RWPE2 (cell line): ENCODE results near the gene GDF11.

Source experiments
- ATAC-seq: fragments of 200-7000 bp; cut with Tn5 transposase; 3 replicates; pipeline ENCODE4 v1.9.1; 2021; ENCODE audit warnings: low read depth
- DNase-seq: peaks from one replicate; pipeline ENCODE4 v3.0.0-alpha.2; 2020; ENCODE audit warnings: low spot score
- H3K27ac ChIP-seq: fragments of 450-650 bp; 2 replicates; pipeline ENCODE4 v1.5.1; 2017; ENCODE audit warnings: mild to moderate bottlenecking; ENCODE audit not compliant: poor library complexity, severe bottlenecking
- H3K27me3 ChIP-seq: fragments of 250-450 bp; sonication (Bioruptor Pico); 2 replicates; pipeline ENCODE4 v1.5.1; 2021; ENCODE audit warnings: mild to moderate bottlenecking, moderate library complexity; ENCODE audit not compliant: insufficient read depth, poor library complexity, severe bottlenecking
- H3K36me3 ChIP-seq: fragments of 250-450 bp; sonication (Bioruptor Pico); 2 replicates; pipeline ENCODE4 v1.5.1; 2020; ENCODE audit warnings: low read depth, mild to moderate bottlenecking, moderate library complexity
- H3K4me1 ChIP-seq: fragments of 250-450 bp; sonication (Bioruptor Pico); 2 replicates; pipeline ENCODE4 v1.5.1; 2021; ENCODE audit warnings: mild to moderate bottlenecking, moderate library complexity; ENCODE audit not compliant: insufficient read depth, poor library complexity, severe bottlenecking
- H3K4me3 ChIP-seq: fragments of 250-450 bp; sonication (Bioruptor Pico); 2 replicates; pipeline ENCODE4 v1.5.1; 2021; ENCODE audit warnings: mild to moderate bottlenecking, moderate library complexity; ENCODE audit not compliant: severe bottlenecking
- H3K9me3 ChIP-seq: fragments of 250-450 bp; sonication (Bioruptor Pico); 2 replicates; pipeline ENCODE4 v1.5.1; 2021; ENCODE audit warnings: mild to moderate bottlenecking, moderate library complexity; ENCODE audit not compliant: severe bottlenecking
- TF ChIP-seq, protein P1 (sequence below): fragments of 450-650 bp; IDR thresholded peaks from one replicate; pipeline ENCODE4 v1.5.1; 2017; ENCODE audit warnings: mild to moderate bottlenecking, moderate library complexity; ENCODE audit not compliant: poor library complexity, severe bottlenecking

Gene GDF11

DNA sequence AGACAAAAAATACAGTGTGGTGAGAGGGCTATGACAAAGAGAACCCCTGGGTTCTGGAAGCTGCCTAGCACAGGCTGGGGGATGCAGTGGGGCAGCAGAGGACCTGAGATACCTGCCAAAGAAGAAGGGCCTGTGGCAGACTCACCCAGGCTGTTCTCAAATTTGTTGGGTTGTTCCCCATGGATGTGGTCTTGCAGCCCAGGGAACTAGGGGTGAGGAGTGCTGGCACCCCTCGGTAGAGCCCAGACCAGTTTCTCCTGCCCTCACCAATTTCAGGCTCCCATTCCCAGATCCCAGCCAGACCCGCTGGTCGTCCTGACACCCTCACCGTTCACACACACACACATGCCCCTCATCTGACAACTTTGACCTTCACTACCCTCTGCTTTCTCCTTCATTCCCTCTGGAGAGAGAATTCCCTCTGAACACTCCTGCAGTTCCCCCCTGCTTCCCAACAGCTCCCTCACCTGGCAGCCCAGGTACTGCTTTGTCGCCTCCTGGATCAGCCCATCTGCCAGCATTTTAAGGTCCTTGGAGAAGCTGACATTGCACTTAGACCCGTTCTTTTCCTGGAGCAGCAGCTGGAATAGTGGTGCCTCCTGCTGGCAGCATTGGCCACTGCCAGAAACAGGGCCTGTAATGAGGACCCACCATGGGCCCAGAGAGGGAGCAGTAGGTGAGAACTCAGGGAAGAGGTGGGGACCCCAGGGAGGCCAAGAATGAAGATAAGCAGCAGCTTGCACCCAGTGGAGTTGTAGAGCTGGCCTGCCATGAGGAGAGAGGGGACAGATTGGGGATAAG, 5.9 kb upstream of the GDF11 start:
- no peak overlapping the region for H3K4me3 ChIP-seq
- no peaks in the 10 kb centered on the region for H3K27me3 ChIP-seq
- H3K27ac ChIP-seq = no peak overlapping the region
- no peaks in the 10 kb centered on the region for H3K9me3 ChIP-seq
- no peak for DNase-seq
- H3K4me1 ChIP-seq = peaks cover 4% of the 10 kb centered on the region
- TF ChIP-seq, protein P1, sequence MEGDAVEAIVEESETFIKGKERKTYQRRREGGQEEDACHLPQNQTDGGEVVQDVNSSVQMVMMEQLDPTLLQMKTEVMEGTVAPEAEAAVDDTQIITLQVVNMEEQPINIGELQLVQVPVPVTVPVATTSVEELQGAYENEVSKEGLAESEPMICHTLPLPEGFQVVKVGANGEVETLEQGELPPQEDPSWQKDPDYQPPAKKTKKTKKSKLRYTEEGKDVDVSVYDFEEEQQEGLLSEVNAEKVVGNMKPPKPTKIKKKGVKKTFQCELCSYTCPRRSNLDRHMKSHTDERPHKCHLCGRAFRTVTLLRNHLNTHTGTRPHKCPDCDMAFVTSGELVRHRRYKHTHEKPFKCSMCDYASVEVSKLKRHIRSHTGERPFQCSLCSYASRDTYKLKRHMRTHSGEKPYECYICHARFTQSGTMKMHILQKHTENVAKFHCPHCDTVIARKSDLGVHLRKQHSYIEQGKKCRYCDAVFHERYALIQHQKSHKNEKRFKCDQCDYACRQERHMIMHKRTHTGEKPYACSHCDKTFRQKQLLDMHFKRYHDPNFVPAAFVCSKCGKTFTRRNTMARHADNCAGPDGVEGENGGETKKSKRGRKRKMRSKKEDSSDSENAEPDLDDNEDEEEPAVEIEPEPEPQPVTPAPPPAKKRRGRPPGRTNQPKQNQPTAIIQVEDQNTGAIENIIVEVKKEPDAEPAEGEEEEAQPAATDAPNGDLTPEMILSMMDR = peak; percentile 74
- H3K36me3 ChIP-seq = no peaks in the 10 kb centered on the region
- peak; percentile 13 for ATAC-seq

DNA sequence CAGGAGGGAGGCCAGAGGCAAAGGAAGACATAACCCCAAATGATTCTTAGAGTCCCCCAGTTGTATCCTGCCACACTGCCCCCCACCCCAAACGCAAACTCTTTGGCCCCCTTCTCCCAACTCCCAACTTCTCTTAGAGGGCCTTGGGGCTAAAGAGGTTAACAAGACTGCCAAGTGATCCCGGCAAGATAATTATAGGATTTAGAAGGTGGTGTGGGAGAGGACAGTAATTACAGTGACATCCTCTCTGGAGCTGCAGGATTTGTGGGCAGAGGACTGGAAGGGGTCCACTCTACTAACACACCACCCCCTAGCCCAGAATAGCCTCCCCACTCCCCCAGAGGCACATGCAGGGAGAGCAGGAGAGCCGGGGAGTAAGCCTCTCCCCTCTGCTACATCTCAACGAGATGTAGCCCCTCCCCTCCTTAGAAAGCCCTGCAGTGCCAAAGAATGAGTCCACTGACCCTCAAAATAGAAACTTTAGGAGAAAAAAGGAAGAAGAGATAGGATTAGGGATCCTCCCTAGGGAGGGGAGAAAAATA, 5.3 kb upstream of the GDF11 start:
- no peaks in the 10 kb centered on the region for H3K27me3 ChIP-seq
- H3K36me3 ChIP-seq = no peaks in the 10 kb centered on the region
- H3K27ac ChIP-seq = peak overlapping the region; percentile 38
- ATAC-seq (no peak), DNase-seq (no peak)
- TF ChIP-seq, protein P1 = no peak
- no peaks in the 10 kb centered on the region for H3K9me3 ChIP-seq
- H3K4me1 ChIP-seq = peaks cover 4% of the 10 kb centered on the region
- peak overlapping the region; percentile 43 for H3K4me3 ChIP-seq

DNA sequence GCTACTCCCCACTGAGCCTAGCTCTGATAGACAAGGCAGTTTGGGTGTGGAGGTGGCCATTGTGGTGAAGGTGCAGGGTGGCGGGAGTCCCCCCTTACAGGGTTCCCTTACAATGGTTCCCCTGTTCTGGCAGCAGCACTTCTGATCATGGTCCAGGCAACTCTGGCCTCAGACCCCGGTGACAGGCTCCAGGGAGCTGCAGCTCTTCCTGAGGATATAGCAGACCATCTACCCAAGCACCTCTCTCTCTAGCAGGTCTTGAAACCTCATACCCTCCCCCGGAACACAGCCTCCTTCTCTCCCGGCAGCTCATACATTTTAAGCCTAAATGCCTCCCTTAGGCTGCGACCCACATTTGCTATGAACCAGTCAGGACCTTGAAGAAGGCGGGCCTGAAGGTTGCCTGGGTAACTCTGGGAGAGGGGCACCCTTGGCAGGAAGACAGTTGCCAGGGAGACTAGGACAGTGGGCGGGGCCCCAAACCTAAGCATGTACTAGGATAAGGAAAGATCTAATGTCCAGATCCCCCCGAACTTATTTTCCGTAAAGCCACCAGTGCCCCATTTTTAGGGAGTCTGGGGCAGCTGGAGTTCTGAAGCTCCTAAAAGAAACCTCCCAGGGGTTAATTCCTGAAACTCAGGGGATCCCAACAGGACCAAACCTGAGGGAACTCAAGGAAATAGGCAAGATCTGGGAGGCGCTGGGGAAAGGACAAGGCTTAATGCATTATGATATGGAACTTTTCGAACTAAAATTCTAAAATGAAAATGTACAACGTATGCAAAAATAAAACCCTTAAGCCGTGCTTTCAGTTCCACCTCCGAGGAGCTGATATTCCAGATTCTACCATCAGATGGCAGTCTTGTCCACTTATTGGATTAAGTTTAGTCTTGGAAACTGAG, 4.5 kb upstream of the GDF11 start:
- H3K27me3 ChIP-seq = no peaks in the 10 kb centered on the region
- H3K27ac ChIP-seq = peak overlapping the region; percentile 38
- TF ChIP-seq, protein P1 = peak; percentile 86
- peaks cover 4% of the 10 kb centered on the region for H3K4me1 ChIP-seq
- peak; percentile 86 for DNase-seq
- H3K4me3 ChIP-seq = peak overlapping the region; percentile 43
- ATAC-seq = peak; percentile 86
- H3K36me3 ChIP-seq = no peaks in the 10 kb centered on the region
- no peaks in the 10 kb centered on the region for H3K9me3 ChIP-seq

DNA sequence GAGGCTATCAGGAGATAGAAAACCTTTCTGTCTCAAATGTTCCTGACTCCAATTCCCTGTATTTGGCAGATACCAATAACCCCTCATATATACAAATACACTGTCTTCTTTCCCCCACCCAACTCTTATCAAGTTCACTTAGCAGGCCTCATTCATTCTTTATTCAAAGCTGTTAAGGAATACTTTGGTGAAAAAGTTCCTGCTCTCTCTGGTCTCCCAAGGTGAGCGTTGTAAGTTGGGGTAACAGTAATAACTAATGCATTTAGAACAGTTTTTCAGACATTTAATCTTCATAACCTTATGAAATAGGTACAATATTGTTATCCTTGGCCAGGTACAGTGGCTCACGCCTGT, 3.9 kb upstream of the GDF11 start:
- DNase-seq = no peak
- Histone ChIP-seq H3K9me3 (no peaks in the 10 kb centered on the region), H3K27me3 (no peaks in the 10 kb centered on the region), H3K27ac (peak overlapping the region; percentile 38), H3K4me3 (peak overlapping the region; percentile 43), H3K4me1 (peaks cover 4% of the 10 kb centered on the region), H3K36me3 (no peaks in the 10 kb centered on the region)
- TF ChIP-seq, protein P1 = peak; percentile 54
- no peak for ATAC-seq
